Measurements from ENCODE around the gene SHISA9.

DNA sequence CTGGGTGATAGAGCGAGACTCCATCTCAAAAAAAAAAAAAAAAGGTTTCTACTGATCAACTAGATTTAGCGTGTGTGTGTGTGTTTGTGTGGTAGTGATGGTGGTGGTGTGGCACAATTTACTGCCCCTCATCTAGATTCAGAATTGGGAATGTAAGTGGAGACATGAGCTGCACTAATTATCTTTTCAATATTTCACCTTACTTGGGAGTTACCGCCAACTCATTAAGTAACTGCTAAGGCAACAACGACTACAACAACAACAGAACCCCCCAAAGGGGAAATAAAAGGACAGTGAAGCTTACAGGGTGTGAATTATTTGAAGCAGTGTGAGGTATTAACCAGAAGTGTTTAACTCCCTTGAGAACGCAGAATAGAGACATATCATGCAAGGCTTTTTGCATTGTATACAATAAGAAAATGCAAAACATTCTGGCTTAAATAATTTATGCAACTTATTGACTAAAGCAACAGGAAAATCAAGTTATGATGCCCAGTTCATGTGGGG, 180.5 kb downstream of the SHISA9 start:
- TF ChIP-seq POLR2A (IDR thresholded peaks at IDR 0.05; ENCODE audit: low read length) (no peak), GATA1 (IDR thresholded peaks at IDR 0.05; ENCODE audit: low read depth, low read length) (no peak)

All from erythroblast (primary cell).